GM12878 (cell line): ENCODE results near the gene NEK8. TPM values are rescaled to one million over a fixed set of nuclear protein-coding genes. Genes with fewer than 3 reads are reported as not detected.
"Not testable (repeated sequence)": the region's sequence is repeated elsewhere in the genome, so short reads cannot be mapped to it uniquely, and the experiment has no call there.

Experiments used
- ATAC-seq: fragments of 200-7000 bp; cut with Tn5 transposase; 3 replicates; pipeline ENCODE4 v1.9.1; 2020; ENCODE audit warnings: mild to moderate bottlenecking, moderate library complexity
- BruUV-seq: library from RNA; stranded (reverse); fragments of 400-500 nt; replicated peaks from 2 replicates; lab custom pipeline; 2021; lab: Mats Ljungman, UMichigan
- CTCF ChIA-PET: fragments of 300-600 bp; sonication (Branson Sonifier 250); formaldehyde crosslinking; extraction: SDS; loops from one replicate; lab custom pipeline; 2021; ENCODE audit warnings: inconsistent platforms; lab: Yijun Ruan, JAX
- POLR2A ChIA-PET: fragments of 350-600 bp; formaldehyde crosslinking; extraction: SDS; loops from one replicate; lab custom pipeline; 2021; ENCODE audit warnings: inconsistent platforms; lab: Charles Lee
- RAD21 ChIA-PET: fragments of 300-600 bp; sonication (Branson Sonifier 250); formaldehyde crosslinking; loops from one replicate; lab custom pipeline; 2023; ENCODE audit warnings: antibody characterized with exemption; ENCODE audit not compliant: unreplicated experiment; lab: Charles Lee
- SMC1A ChIA-PET: fragments of 300-600 bp; sonication (Branson Sonifier 250); formaldehyde crosslinking; loops from one replicate; lab custom pipeline; 2023; ENCODE audit not compliant: unreplicated experiment, uncharacterized antibody; lab: Charles Lee
- DNase-seq: peaks from one replicate; pipeline ENCODE4 v3.0.0-alpha.2; 2011; ENCODE audit warnings: low read depth, low spot score
- FAIRE-seq: peaks from 3 replicates; lab custom pipeline; 2011; peaks lifted over from hg19 to GRCh38; lab: Jason Lieb, UNC
- H2AFZ ChIP-seq: 2 replicates; pipeline ENCODE4 v1.6.0; 2011; ENCODE audit warnings: low read depth, low read length, control low read depth; ENCODE audit not compliant: control insufficient read depth
- H3K27ac ChIP-seq: 2 replicates; pipeline ENCODE4 v1.5.1; 2011; ENCODE audit warnings: control low read depth; ENCODE audit not compliant: control insufficient read depth, insufficient read depth
- H3K27me3 ChIP-seq, 2 experiments: replicated peaks in 1 of 2; 2 replicates each; pipeline versions ENCODE4 v1.6.0 to v1.6.1; 2011; ENCODE audit warnings: low read length in 1 of 2; ENCODE audit not compliant: control insufficient read depth in 2 of 2, insufficient read depth in 2 of 2
- H3K36me3 ChIP-seq, 2 experiments: 2 replicates each; pipeline ENCODE4 v1.5.1; 2011; ENCODE audit warnings: low read length in 1 of 2; ENCODE audit not compliant: control insufficient read depth in 2 of 2, insufficient read depth in 2 of 2
- H3K4me1 ChIP-seq: 2 replicates; pipeline ENCODE4 v1.6.1; 2011; ENCODE audit warnings: mild to moderate bottlenecking, low read length, moderate library complexity, mixed read lengths; ENCODE audit not compliant: control insufficient read depth, insufficient read depth
- H3K4me2 ChIP-seq: 2 replicates; pipeline ENCODE4 v1.6.0; 2011; ENCODE audit warnings: control low read depth; ENCODE audit not compliant: control insufficient read depth, insufficient read depth
- H3K4me3 ChIP-seq: fragments of 200-600 bp; sonication (generic); 2 replicates; pipeline ENCODE4 v1.5.1; 2016
- H3K79me2 ChIP-seq: 2 replicates; pipeline ENCODE4 v1.6.0; 2011; ENCODE audit warnings: low read length; ENCODE audit not compliant: control insufficient read depth, insufficient read depth
- H3K9ac ChIP-seq: 2 replicates; pipeline ENCODE4 v1.8.0; 2011; ENCODE audit warnings: low read length, control low read depth, mixed read lengths; ENCODE audit not compliant: control insufficient read depth, insufficient read depth
- H3K9me3 ChIP-seq: replicated peaks from 3 replicates; pipeline ENCODE4 v1.5.1; 2011; ENCODE audit warnings: mild to moderate bottlenecking, low read length; ENCODE audit not compliant: control insufficient read depth, insufficient read depth
- H4K20me1 ChIP-seq: 2 replicates; pipeline ENCODE4 v1.6.0; 2011; ENCODE audit not compliant: control insufficient read depth, insufficient read depth
- EGR1 ChIP-seq, 2 experiments: IDR thresholded peaks; 1 replicate in 1 of 2; 2 replicates in 1 of 2; pipeline ENCODE4 v1.6.1; 2011 to 2012; ENCODE audit warnings: low read depth in 2 of 2, low read length in 2 of 2, borderline replicate concordance in 1 of 2, mild to moderate bottlenecking in 1 of 2, moderate library complexity in 1 of 2
- ZBED1 ChIP-seq: IDR thresholded peaks from 2 replicates; pipeline ENCODE4 v1.6.1; 2016; ENCODE audit warnings: borderline replicate concordance
- ZNF207 ChIP-seq: fragments of 450-650 bp; IDR thresholded peaks from 2 replicates; pipeline ENCODE4 v1.6.1; 2014; ENCODE audit warnings: antibody characterized with exemption, mild to moderate bottlenecking, borderline replicate concordance
- WGBS: methylation state at CpG from one replicate; pipeline ENCODE4 v1.1.6; 2016; ENCODE audit warnings: low lambda C conversion rate; ENCODE audit not compliant: insufficient replicate concordance, insufficient coverage; ENCODE audit errors: missing lambda C conversion rate; 5-methylcytosine and 5-hydroxymethylcytosine counted together
- in situ Hi-C: fragments of 300-500 bp; cut with MboI; formaldehyde crosslinking; loops from 9 replicates; pipeline ENCODE4 v1.14.3; 2018; ENCODE audit warnings: mixed read lengths
- intact Hi-C: fragments of 100-400 bp; cut with micrococcal nuclease; formaldehyde crosslinking; loops from one replicate; pipeline ENCODE4 v1.14.2; 2022; ENCODE audit not compliant: unreplicated experiment
- polyA plus RNA-seq, 11 experiments: library from polyadenylated mRNA; depleted of rRNA in 4 of 11; unstranded in 6 of 11; stranded (reverse) in 5 of 11; fragments of >200 nt; fragmentation: Nextera tagmentation in 4 of 11; fragmentation: Illumina TruSeq in 1 of 11; extraction: Ambion mirVana in 4 of 11; extraction: Trizol in 1 of 11; gene quantifications; 1 replicate in 1 of 11; 2 replicates in 10 of 11; pipeline versions ENCODE4 v1.2.1 to v1.2.3, GENCODE V29; 2011 to 2016; ENCODE audit warnings: inconsistent platforms in 2 of 11, missing spikeins in 2 of 11, low read depth in 1 of 11
- total RNA-seq, 4 experiments: library from RNA; depleted of rRNA in 3 of 4; stranded (reverse); fragments of >200 nt in 3 of 4; fragmentation: Illumina TruSeq in 1 of 4; extraction: Trizol in 1 of 4; gene quantifications; 2 replicates each; pipeline versions ENCODE4 v1.2.1 to v1.2.3, GENCODE V29; 2013 to 2021

NEK8 gene
- total and polyA plus RNA-seq, 10 of the 15 experiments (the other 5 are each of a cell fraction or from before 2014, with no cell fraction given): 2.3 to 14.3 (median 9.4) TPM

GRCh38 chr17:28777178-28777577 is 48.6 kb downstream of the NEK8 start:
- H3K4me1 ChIP-seq: no peaks in the 10 kb centered on the region
- in situ Hi-C loops (no loop called here), intact Hi-C loops (no loop called here)
- ChIA-PET CTCF (no interaction called here), SMC1A (interaction anchor here (1.0 kb wide), 1 partner anchor 14 kb away, joined by 4 read pairs; no protein-coding TSS in a partner anchor), POLR2A (interaction anchor here (0.6 to 1.2 kb wide), 3 partner anchors 50 to 1684 kb away, joined by 3 to 4 read pairs (median 4); no protein-coding TSS in a partner anchor), RAD21 (no interaction called here)
- ATAC-seq (no peak; the same call in 1 of the 3 replicates), DNase-seq (no peak), FAIRE-seq (no peak)
- H4K20me1 ChIP-seq: no peaks in the 10 kb centered on the region
- WGBS: 100% methylated on average over 1 of the region's 1 CpG
- 0 out of 4 replicates have a peak, but pooled peaks cover 0 to 3% of the 10 kb centered on the region in 2 experiments for H3K36me3 ChIP-seq
- no TSS peak for BruUV-seq
- H3K9ac ChIP-seq: no peak overlapping the region
- H3K4me3 ChIP-seq: no peak overlapping the region
- no peak overlapping the region for H2AFZ ChIP-seq
- TF ChIP-seq EGR1 (IDR thresholded peaks at IDR 0.05; ENCODE audit: borderline replicate concordance in 1 of 2, low read depth in 2 of 2, low read length in 2 of 2): no peak
- no peak for TF ChIP-seq ZNF207
- no peak for TF ChIP-seq ZBED1
- H3K79me2 ChIP-seq: no peaks in the 10 kb centered on the region; the same call in 1 of the 2 replicates
- H3K27me3 ChIP-seq: no peaks in the 10 kb centered on the region
- H3K4me2 ChIP-seq: no peak overlapping the region
- no peaks in the 10 kb centered on the region for H3K9me3 ChIP-seq
- no peak overlapping the region for H3K27ac ChIP-seq

- H3K9me3 ChIP-seq, SMC1A ChIA-PET, in situ Hi-C loops, H3K27me3 ChIP-seq, ATAC-seq, POLR2A ChIA-PET, H4K20me1 ChIP-seq, intact Hi-C loops, H3K4me3 ChIP-seq, H3K79me2 ChIP-seq, BruUV-seq, H3K4me2 ChIP-seq, H3K27ac ChIP-seq, H3K4me1 ChIP-seq, DNase-seq, H2AFZ ChIP-seq, H3K36me3 ChIP-seq, RAD21 ChIA-PET, H3K9ac ChIP-seq, FAIRE-seq: not testable (repeated sequence)
- CTCF ChIA-PET: interaction anchor here (0.6 kb wide), 1 partner anchor 182 kb away, joined by 3 read pairs; no protein-coding TSS in a partner anchor
- over 99% methylated on average over 13 of the region's 13 CpGs for WGBS
Observed at GRCh38 chr17:28779601-28780000, 51.0 kb downstream of the NEK8 start.
